DMS114 treated with DMSO at 0.1 percent for 48 hours (cell line): ENCODE results near the gene MAD2L1BP.

Experiments used
- DNase-seq: peaks from one replicate; lab custom pipeline; 2025; ENCODE audit not compliant: unreplicated experiment; lab: John Stamatoyannopoulos, UW

The MAD2L1BP gene

DNA sequence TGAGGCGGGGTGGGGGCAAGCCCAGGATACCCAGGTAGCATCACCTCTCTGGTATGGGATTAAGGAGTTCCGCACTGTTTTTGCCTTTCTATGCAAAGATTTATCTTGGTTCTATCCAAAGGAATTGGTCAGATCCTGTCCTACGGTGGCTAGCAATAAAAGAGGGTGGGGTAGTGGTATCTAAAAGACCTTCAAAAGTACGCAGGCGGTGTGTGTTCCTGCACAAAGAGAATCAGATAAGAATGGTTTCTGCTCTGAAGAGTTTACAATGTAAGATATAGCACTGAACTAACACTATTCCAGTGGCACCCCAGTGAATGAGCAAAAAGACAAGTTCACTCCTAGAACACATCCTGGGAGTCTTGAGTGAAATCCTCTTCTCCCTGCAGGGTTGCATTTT, 45.7 kb downstream of the MAD2L1BP start:
- DNase-seq: no peak

DNA sequence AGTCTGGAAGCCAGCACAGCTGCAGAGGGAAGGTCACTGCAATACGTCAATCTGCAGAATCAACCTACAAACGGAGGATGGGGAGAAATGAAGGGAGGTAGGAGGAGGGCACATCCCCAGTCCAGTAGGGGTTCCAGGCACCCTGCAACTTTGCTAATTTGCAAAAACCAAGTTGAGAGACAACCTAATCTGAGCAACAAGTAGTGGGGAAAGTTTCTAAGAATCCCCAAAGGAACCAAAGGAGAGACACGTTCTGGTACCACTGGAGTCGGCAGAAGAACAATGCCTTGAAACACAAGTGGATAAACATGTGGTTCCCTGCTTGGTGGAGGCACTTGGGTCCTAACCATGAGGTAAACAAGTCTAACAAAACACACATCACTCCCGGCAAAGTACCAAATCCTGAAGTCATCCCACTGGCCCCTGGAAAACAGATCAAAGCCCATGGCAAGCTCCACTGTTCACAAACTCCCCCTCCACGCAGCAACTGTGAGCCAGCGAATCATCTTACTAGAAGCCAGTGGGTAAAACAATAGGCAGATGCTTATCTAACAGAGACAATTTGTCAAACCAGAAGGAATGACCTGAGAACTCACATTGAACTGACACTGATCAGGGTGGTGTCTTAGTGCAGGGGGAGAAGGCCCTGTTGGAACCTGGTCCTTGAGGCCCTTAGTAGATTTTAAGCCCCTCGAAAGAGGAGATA, 47.2 kb downstream of the MAD2L1BP start:
- DNase-seq: no peak

DNA sequence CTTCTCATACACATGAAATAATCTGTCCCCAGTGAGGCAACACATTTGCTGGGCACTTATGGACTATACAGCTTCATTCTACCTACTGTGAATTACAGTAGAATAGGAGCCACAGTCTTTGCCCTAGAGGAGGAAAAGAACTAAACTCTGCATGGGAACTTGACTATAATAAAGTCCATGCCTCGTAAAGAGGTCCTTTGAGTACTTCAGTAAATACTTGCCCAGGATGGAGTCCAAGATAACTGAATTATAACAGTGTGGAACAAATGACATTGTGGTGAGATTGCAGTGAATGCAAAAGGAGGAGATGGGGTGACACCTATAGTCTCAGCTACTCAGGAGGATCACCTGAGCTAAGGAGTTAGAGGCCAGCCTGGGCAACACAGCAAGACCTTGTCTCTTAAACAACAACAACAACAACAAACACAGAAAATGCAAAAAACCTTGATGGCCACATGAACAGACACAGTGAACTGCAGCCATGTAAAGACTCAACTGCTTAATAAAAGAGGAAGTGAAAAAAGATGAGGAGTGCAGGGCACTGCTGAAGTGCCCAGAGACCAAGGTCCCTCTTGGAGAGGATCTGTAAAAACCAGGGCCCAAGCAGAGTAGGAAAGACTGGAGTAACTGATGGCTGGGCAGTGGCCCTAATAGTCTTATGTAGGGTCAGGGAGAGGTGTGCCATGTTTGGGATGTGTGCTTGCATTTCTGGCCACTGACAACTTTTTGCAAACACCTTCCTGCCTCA, 48.2 kb downstream of the MAD2L1BP start:
- DNase-seq: no peak

DNA sequence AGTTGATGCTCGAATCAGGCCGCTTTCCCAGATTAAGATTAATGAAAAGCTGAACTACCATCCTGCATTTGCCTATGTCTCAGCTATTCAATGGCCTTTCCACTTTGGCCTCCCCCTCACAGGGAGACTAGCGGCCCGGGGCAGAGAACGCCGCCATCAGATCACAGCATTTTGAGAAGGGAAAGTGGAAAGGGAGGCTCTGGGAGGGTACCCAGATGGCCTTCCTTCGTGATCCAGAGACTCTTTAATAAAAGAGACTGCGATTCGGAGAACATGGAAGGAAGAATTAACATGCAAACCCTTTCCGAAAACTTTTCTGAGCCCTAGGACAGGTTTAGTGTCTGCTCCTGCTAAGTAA, 51.4 kb downstream of the MAD2L1BP start:
- no peak for DNase-seq

DNA sequence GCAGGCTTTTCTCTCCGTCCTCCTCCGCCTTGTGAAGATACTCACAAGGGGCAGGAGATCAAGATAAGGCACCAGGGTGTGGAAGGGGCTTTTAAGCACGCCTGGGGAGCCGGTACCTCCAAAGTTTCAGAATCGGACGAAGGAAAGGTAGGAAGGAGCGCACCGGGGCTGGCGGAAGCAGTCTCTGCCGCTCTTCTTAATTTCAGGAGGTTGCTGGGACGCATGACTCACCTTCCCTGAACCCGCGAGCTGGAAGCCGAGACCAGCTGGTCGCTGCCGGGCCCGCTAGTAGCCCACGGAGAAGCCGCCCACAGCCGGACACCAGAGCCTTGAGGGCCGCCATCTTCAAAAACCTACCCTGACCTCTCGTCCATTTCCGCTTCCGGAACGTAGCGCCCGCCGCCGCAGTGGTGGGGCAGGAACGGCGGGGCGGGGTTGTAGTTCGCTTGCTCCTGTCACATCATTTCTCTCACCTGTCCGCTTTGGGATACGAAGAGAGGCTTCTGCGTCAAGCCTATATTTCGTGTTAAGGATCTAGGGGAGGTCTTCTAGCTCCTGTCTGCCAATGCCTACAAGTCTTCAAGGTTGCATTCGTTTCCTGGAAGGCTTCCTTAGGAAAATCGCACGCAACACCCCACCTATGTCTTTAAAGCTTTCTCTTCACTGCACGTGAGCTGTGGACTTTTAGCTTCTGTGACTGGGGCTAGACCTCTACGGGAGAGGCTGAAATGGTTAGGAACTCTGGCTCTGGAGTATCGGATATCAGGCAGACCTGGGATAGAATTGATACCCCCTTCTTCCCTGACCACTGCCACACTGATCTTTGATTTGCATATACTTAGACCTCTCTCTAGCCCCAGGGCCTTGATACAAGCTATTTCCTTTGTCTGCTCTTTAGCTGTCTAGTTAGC, 52.1 kb downstream of the MAD2L1BP start, which contains the start of gene MRPS18A:
Gene MRPS18A (minus strand): TSS at position 355 of the 911 bp plus-strand sequence. CDS start 12 bp downstream, at position 343.
- DNase-seq: peak; percentile 85

DNA sequence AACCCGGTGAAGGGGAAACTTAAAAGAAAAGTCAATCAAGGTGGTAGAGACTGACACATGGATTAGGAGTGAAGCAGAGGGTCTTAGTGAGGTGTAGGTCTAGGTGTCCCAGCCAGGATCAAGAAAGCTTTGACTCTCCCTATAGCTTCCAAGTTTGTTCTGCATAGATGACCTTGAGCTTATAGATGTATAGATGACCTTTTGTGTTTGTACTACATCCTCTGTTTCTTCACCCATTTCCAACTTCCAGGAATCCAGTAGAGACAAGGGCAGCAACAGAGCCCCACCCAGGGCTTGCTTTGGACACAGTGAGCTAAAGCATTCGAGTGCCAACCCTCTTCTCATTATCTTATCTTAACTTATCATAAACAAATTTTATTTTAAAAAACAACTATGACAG, 53.8 kb downstream of the MAD2L1BP start:
- DNase-seq: no peak
